COLO668 (cell line): ENCODE data around the gene FRMPD1.

ENCODE experiments used
- DNase-seq: peaks from one replicate; lab custom pipeline; 2025; ENCODE audit not compliant: unreplicated experiment; lab: John Stamatoyannopoulos, UW

Gene FRMPD1

GRCh38 chr9:37679649-37680402, 29.1 kb downstream of the FRMPD1 start:
- no peak for DNase-seq

GRCh38 chr9:37682951-37683350, 32.2 kb downstream of the FRMPD1 start:
- no peak for DNase-seq

GRCh38 chr9:37683531-37684371, 33.0 kb downstream of the FRMPD1 start:
- DNase-seq, result no peak

GRCh38 chr9:37692622-37693221, 42.0 kb downstream of the FRMPD1 start:
- no peak for DNase-seq

GRCh38 chr9:37693260-37693659, 42.5 kb downstream of the FRMPD1 start:
- no peak for DNase-seq

- no peak for DNase-seq
Measured at GRCh38 chr9:37694355-37694754, 43.6 kb downstream of the FRMPD1 start.

- no peak for DNase-seq
Measured at GRCh38 chr9:37696528-37696927, 45.8 kb downstream of the FRMPD1 start.

GRCh38 chr9:37700131-37700530, 49.4 kb downstream of the FRMPD1 start:
- DNase-seq, result no peak

GRCh38 chr9:37700900-37701299, 50.1 kb downstream of the FRMPD1 start:
- no peak for DNase-seq

GRCh38 chr9:37705787-37706186, 55.0 kb downstream of the FRMPD1 start:
- no peak for DNase-seq

GRCh38 chr9:37706290-37706689, 55.5 kb downstream of the FRMPD1 start:
- DNase-seq, result no peak

GRCh38 chr9:37707748-37708147, 57.0 kb downstream of the FRMPD1 start:
- DNase-seq, result no peak

GRCh38 chr9:37710046-37710445, 59.3 kb downstream of the FRMPD1 start:
- DNase-seq, result no peak

- no peak for DNase-seq
Measured at GRCh38 chr9:37715260-37715659, 64.5 kb downstream of the FRMPD1 start.

- no peak for DNase-seq
Measured at GRCh38 chr9:37715991-37716505, 65.3 kb downstream of the FRMPD1 start.

GRCh38 chr9:37719526-37719925, 68.8 kb downstream of the FRMPD1 start:
- DNase-seq, result no peak

GRCh38 chr9:37727013-37727412, 76.3 kb downstream of the FRMPD1 start:
- DNase-seq, result no peak

- no peak for DNase-seq
Measured at GRCh38 chr9:37729499-37729898, 78.7 kb downstream of the FRMPD1 start.

- no peak for DNase-seq
Measured at GRCh38 chr9:37730256-37730655, 79.5 kb downstream of the FRMPD1 start.

GRCh38 chr9:37730839-37731238, 80.1 kb downstream of the FRMPD1 start:
- DNase-seq, result no peak

GRCh38 chr9:37732086-37732741, 81.5 kb downstream of the FRMPD1 start:
- peak; percentile 17 for DNase-seq
